Measurements from ENCODE around the gene NAPA. TPM values are rescaled to one million over a fixed set of nuclear protein-coding genes. Genes with fewer than 3 reads are reported as not detected.

Gene NAPA
- total and polyA plus RNA-seq, 2 of the 13 experiments (the other 11 are each of a cell fraction or from before 2014, with no cell fraction given), result 32.6 to 65.9 TPM

DNA sequence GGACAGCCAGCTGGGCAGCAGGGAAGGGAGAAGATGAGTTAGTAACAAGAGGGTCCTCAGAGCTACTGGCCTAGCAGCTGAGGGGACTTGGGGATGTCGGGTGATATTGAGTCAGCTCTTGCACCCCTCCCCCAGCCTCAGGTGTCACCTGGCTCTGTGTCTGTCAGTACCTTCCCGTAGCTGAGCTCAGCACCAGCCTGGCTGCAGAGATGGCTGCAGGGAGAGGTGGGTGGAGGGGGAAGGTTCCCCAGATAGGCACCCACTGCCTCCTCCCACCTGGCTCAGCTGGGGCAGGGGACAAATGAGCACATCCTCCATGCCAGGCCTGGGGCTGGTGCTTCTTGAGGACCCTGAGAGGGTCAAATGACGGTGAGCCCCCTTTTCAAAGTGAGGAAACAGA lies 24.0 kb downstream of the NAPA start:
- DNase-seq (ENCODE audit: low spot score), result no peak
- 80% methylated on average over 2 of the region's 3 CpGs for WGBS (ENCODE audit: low lambda C conversion rate)
- intact Hi-C loops (cut with micrococcal nuclease; ENCODE audit: unreplicated experiment), result no loop called here
- Histone ChIP-seq H3K27me3 (ENCODE audit: control insufficient read depth in 1 of 2, insufficient read depth in 2 of 2, low read length in 2 of 2) (no peaks in the 10 kb centered on the region), H3K4me1 (ENCODE audit: insufficient read depth, low read length) (no peaks in the 10 kb centered on the region), H3K9me3 (ENCODE audit: low read length) (no peaks in the 10 kb centered on the region), H4K20me1 (ENCODE audit: insufficient read depth, low read length) (no peaks in the 10 kb centered on the region), H3K4me2 (ENCODE audit: low read depth, low read length) (no peak overlapping the region), H3K9ac (ENCODE audit: insufficient read depth, low read depth, low read length) (no peak overlapping the region), H3K27ac (ENCODE audit: extremely low read length, insufficient read depth, low read length) (no peak overlapping the region), H3K4me3 (replicated peaks in 1 of 3; ENCODE audit: insufficient read depth in 1 of 3, low read depth in 2 of 3, low read length in 3 of 3) (no peak overlapping the region), H2AFZ (ENCODE audit: low read length) (no peak overlapping the region), H3K79me2 (ENCODE audit: insufficient read depth, low read length) (no peaks in the 10 kb centered on the region), H3K36me3 (replicated peaks in 1 of 2; ENCODE audit: control insufficient read depth in 1 of 2, insufficient read depth in 2 of 2, low read length in 2 of 2) (peaks cover 16 to 19% of the 10 kb centered on the region in 2 experiments; a peak in 4 of 5 replicates)
- CTCF ChIA-PET (ENCODE audit: low intra/inter-chr PET ratio, low total read pairs), result no interaction called here
- POLR2A ChIA-PET, result no interaction called here
- no peak for ATAC-seq
- in situ Hi-C loops (cut with HindIII; ENCODE audit: extremely low pct_ligation_motif_present, low pct_unique_long_range_greater_than_20kb), result no loop called here
- no TSS peak for BruUV-seq (replicated peaks)
- FAIRE-seq, result no peak
- TF ChIP-seq SCMH1 (CRISPR knock-in tag; IDR thresholded peaks at IDR 0.05; ENCODE audit: borderline replicate concordance), result no peak
- no peak for TF ChIP-seq ZNF678 (CRISPR knock-in tag; IDR thresholded peaks at IDR 0.05)
- no peak for TF ChIP-seq SP1 (IDR thresholded peaks at IDR 0.05)
- no peak for TF ChIP-seq SP1 (CRISPR knock-in tag; IDR thresholded peaks at IDR 0.05)
- TF ChIP-seq SRF (IDR thresholded peaks at IDR 0.05; ENCODE audit: low read depth, low read length), result no peak
- TF ChIP-seq ZNF549 (CRISPR knock-in tag; IDR thresholded peaks at IDR 0.05), result no peak
- TF ChIP-seq MIER2 (CRISPR knock-in tag; IDR thresholded peaks at IDR 0.05), result no peak
- TF ChIP-seq NFRKB (IDR thresholded peaks at IDR 0.05), result no peak
- TF ChIP-seq TOE1 (CRISPR knock-in tag; IDR thresholded peaks at IDR 0.05), result no peak
- no peak for TF ChIP-seq AGO1 (IDR thresholded peaks at IDR 0.05; ENCODE audit: low read depth, low read length, poor library complexity, severe bottlenecking)
- TF ChIP-seq ZNF251 (CRISPR knock-in tag; IDR thresholded peaks at IDR 0.05), result no peak
- TF ChIP-seq, protein P1, sequence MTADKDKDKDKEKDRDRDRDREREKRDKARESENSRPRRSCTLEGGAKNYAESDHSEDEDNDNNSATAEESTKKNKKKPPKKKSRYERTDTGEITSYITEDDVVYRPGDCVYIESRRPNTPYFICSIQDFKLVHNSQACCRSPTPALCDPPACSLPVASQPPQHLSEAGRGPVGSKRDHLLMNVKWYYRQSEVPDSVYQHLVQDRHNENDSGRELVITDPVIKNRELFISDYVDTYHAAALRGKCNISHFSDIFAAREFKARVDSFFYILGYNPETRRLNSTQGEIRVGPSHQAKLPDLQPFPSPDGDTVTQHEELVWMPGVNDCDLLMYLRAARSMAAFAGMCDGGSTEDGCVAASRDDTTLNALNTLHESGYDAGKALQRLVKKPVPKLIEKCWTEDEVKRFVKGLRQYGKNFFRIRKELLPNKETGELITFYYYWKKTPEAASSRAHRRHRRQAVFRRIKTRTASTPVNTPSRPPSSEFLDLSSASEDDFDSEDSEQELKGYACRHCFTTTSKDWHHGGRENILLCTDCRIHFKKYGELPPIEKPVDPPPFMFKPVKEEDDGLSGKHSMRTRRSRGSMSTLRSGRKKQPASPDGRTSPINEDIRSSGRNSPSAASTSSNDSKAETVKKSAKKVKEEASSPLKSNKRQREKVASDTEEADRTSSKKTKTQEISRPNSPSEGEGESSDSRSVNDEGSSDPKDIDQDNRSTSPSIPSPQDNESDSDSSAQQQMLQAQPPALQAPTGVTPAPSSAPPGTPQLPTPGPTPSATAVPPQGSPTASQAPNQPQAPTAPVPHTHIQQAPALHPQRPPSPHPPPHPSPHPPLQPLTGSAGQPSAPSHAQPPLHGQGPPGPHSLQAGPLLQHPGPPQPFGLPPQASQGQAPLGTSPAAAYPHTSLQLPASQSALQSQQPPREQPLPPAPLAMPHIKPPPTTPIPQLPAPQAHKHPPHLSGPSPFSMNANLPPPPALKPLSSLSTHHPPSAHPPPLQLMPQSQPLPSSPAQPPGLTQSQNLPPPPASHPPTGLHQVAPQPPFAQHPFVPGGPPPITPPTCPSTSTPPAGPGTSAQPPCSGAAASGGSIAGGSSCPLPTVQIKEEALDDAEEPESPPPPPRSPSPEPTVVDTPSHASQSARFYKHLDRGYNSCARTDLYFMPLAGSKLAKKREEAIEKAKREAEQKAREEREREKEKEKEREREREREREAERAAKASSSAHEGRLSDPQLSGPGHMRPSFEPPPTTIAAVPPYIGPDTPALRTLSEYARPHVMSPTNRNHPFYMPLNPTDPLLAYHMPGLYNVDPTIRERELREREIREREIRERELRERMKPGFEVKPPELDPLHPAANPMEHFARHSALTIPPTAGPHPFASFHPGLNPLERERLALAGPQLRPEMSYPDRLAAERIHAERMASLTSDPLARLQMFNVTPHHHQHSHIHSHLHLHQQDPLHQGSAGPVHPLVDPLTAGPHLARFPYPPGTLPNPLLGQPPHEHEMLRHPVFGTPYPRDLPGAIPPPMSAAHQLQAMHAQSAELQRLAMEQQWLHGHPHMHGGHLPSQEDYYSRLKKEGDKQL (CRISPR knock-in tag; IDR thresholded peaks at IDR 0.05; ENCODE audit: low read depth), result no peak
- no peak for TF ChIP-seq ZNF609 (CRISPR knock-in tag; IDR thresholded peaks at IDR 0.05; ENCODE audit: borderline replicate concordance)
- no peak for TF ChIP-seq CBFB (CRISPR knock-in tag; IDR thresholded peaks at IDR 0.05)
- TF ChIP-seq MTF2 (CRISPR knock-in tag; IDR thresholded peaks at IDR 0.05; ENCODE audit: borderline replicate concordance), result no peak
- no peak for TF ChIP-seq HOXA3 (CRISPR knock-in tag; IDR thresholded peaks at IDR 0.05)
- TF ChIP-seq SOX5 (CRISPR knock-in tag; IDR thresholded peaks at IDR 0.05; ENCODE audit: borderline replicate concordance), result no peak
- no peak for TF ChIP-seq ZNF121 (CRISPR knock-in tag; IDR thresholded peaks at IDR 0.05)
- TF ChIP-seq FOXA3 (CRISPR knock-in tag; IDR thresholded peaks at IDR 0.05), result no peak
